Stomach smooth muscle (tissue), 2 donors: ENCODE results near the gene CMTM1.
A peak's percentile ranks its signal among the peaks of the same experiment; 100 is the strongest.
"Not testable (repeated sequence)": the region's sequence is repeated elsewhere in the genome, so short reads cannot be mapped to it uniquely, and the experiment has no call there.

Experiments used
- H3K27ac ChIP-seq: one replicate; pipeline ENCODE4 v1.7.0; 2013; ENCODE audit warnings: mild to moderate bottlenecking, low read length, inconsistent platforms
- H3K27me3 ChIP-seq, 2 donors: one replicate each; pipeline ENCODE4 v1.7.0; 2013; ENCODE audit warnings: low read length in 2 of 2; ENCODE audit not compliant: insufficient read depth in 2 of 2, control insufficient read depth in 1 of 2
- H3K36me3 ChIP-seq, 2 donors: one replicate each; pipeline ENCODE4 v1.7.0; 2013; ENCODE audit warnings: low read length in 2 of 2; ENCODE audit not compliant: control insufficient read depth in 2 of 2, insufficient read depth in 2 of 2
- H3K4me1 ChIP-seq: one replicate; pipeline ENCODE4 v1.7.0; 2013; ENCODE audit warnings: low read length; ENCODE audit not compliant: control insufficient read depth, insufficient read depth
- H3K4me3 ChIP-seq, 2 donors: one replicate each; pipeline ENCODE4 v1.7.0; 2013; ENCODE audit warnings: low read length in 2 of 2
- H3K9ac ChIP-seq, 2 donors: one replicate each; pipeline ENCODE4 v1.7.0; 2013; ENCODE audit warnings: low read length in 2 of 2, mild to moderate bottlenecking in 1 of 2
- H3K9me3 ChIP-seq, 2 donors: one replicate each; pipeline ENCODE4 v1.7.0; 2013; ENCODE audit warnings: low read length in 2 of 2; ENCODE audit not compliant: control insufficient read depth in 2 of 2
- donor health status: healthy.
- donor health status: Pancreatic carcinoma.

Gene CMTM1

GRCh38 chr16:66605177-66605978 lies 39.1 kb downstream of the CMTM1 start:
- peaks cover 13 to 16% of the 10 kb centered on the region in 2 donors for H3K27me3 ChIP-seq
- peaks cover 22% of the 10 kb centered on the region for H3K4me1 ChIP-seq
- peak overlapping the region; percentile 12 to 74 for H3K4me3 ChIP-seq
- peaks cover 0 to 5% of the 10 kb centered on the region in 2 donors for H3K36me3 ChIP-seq
- H3K27ac ChIP-seq = peak overlapping the region; percentile 37
- peak overlapping the region in 1 of 2 donors; percentile 58 for H3K9ac ChIP-seq
- H3K9me3 ChIP-seq = no peaks in the 10 kb centered on the region

DNA sequence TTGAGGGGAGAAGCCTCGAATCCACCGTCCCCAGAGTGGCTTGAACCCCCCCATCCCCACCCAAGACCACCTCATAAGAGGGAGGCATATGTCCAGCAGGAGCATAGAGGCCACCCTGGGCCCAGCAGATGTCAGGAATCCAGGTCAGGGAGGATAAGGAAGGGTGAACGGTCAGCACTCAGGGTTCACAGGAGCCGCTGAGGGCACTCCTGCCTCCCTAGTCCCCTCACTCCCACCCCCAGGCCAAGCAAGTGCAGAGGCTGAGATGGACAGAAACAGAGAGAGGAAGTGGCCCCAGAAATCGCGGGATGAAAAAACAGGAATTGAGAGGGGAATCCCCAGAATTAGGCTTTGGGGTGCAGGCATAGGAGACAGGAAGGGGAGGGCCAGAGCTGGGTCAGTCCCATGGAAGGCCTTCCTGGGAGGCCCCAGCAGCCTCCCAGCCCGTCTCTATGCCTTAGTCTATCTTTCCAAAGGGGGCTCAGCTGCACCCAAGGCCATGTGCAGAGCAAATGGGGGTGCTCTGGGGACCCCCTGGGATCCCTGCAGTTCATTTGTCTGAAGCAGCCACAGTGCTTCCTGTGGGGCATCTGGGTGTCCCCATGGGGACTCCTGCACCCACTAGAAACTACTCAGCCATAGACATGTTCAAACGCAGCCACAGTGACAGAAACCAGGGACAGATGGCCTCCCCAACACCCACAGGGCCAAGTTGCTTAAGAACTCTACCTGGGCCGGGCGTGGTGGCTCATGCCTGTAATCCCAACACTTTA lies 39.9 kb downstream of the CMTM1 start:
- Histone ChIP-seq H3K9me3 (no peaks in the 10 kb centered on the region), H3K27me3 (peaks cover 13 to 15% of the 10 kb centered on the region in 2 donors), H3K9ac (peak overlapping the region in 1 of 2 donors; percentile 44), H3K4me3 (peak overlapping the region in 1 of 2 donors; percentile 74), H3K4me1 (peaks cover 22% of the 10 kb centered on the region), H3K27ac (peak overlapping the region; percentile 37), H3K36me3 (peaks cover 0 to 7% of the 10 kb centered on the region in 2 donors)

DNA sequence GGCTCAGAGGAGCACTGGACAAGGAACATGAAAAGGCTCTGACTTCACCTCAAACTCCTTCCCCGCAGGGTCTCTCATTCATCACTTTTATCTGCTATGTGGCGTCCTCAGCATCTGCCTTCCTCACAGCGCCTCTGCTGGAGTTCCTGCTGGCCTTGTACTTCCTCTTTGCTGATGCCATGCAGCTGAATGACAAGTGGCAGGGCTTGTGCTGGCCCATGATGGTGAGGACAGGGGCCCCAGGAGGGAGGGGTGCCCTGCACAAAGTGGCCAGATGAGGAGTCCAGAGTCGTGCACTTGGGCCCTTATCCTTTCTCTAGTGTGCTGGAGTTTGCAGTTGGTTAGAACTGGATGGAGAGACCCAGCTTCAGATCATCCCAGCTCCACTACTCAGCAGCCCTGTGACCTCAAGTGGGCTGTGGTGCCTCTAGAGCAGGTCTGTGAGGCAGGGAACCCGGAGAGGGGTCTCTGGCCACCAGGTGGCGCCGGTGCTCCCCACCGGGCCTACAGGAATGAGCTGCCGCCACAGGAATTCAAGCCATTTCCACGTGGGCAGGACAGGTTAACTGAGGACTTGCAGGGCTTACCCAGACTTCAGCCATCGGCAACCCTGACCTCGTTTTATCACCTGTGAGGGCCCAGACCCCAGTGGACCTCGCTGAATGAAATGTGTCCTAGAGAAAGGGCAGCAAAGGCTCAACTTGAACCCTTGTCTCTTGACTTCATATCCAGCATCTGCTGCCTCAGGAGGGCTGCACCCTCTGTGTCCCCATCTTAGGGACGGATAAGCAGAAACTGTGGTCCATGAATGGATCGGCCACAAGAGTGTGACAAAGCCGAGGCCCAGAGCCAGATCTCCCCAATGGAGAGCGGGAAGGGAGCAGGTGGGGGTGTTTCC lies 42.3 kb downstream of the CMTM1 start:
- H3K9ac ChIP-seq = peak overlapping the region in 1 of 2 donors; percentile 29
- H3K27ac ChIP-seq = peak overlapping the region; percentile 41
- H3K36me3 ChIP-seq = peaks cover 0 to 12% of the 10 kb centered on the region in 2 donors

DNA sequence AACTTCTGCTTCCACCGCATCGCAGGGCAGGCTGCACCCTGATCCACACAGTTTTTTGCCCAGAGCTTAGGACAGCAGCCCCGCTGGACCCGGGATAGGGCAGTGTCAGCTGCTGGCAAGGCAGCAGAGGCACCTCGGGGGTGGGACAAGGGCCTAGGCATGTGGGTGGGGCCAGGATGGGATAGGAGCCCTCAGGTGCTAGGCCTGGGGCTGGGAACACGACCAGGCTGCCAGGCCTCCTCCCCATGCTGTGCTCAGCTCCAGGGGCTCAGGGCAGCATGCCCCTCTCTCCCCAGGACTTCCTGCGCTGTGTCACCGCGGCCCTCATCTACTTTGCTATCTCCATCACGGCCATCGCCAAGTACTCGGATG lies 42.9 kb downstream of the CMTM1 start:
- peak overlapping the region in 1 of 2 donors; percentile 29 for H3K9ac ChIP-seq
- peaks cover 0 to 13% of the 10 kb centered on the region in 2 donors for H3K36me3 ChIP-seq
- H3K27ac ChIP-seq = peak overlapping the region; percentile 41
- H3K9me3 ChIP-seq = no peaks in the 10 kb centered on the region
- no peaks in the 10 kb centered on the region for H3K27me3 ChIP-seq
- H3K4me1 ChIP-seq = peaks cover 19% of the 10 kb centered on the region
- no peak overlapping the region for H3K4me3 ChIP-seq

More for the DNA sequence above, 42.3 kb downstream of the CMTM1 start:
- no peak overlapping the region for H3K4me3 ChIP-seq
- peaks cover 4 to 5% of the 10 kb centered on the region in 2 donors for H3K27me3 ChIP-seq
- no peaks in the 10 kb centered on the region for H3K9me3 ChIP-seq
- peaks cover 22% of the 10 kb centered on the region for H3K4me1 ChIP-seq

DNA sequence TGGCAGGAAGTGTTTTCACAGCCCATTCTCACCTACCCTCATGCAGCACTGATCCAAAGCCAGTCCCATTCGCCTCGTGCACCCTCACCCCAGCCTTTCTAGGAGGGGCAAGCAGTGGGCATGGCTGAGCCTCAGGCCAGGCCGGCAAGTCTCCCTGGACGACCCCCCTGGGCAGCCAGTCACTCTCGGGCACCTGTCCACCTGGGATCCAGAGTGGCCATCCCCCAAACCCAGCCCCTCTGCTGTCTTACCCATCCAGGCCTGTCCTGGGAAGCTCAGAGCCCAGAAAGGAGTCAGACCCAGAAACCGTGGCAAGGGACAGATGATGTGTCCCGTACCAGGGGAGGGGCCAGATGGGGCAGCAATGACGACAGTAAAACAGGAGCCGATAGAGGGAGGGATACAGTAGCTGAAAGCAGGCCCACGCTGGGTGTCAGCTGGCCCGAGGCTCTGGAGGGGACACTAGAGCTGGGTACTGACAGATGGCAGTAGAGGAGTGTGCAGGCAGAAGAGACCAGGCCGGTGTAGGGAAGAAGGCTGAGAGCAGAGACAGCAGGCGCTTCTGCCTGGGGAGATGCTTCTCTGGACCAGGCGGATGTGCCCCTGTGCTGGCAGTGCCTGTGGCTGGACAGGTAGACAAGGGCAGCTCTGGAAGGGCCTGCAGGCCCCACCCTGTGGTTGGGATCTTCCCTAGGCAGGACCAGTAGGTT lies 44.0 kb downstream of the CMTM1 start:
- Histone ChIP-seq H3K27me3 (no peaks in the 10 kb centered on the region), H3K9ac (no peak overlapping the region), H3K4me3 (no peak overlapping the region), H3K4me1 (peaks cover 17% of the 10 kb centered on the region), H3K9me3 (no peaks in the 10 kb centered on the region), H3K27ac (no peak overlapping the region), H3K36me3 (peaks cover 0 to 14% of the 10 kb centered on the region in 2 donors)

DNA sequence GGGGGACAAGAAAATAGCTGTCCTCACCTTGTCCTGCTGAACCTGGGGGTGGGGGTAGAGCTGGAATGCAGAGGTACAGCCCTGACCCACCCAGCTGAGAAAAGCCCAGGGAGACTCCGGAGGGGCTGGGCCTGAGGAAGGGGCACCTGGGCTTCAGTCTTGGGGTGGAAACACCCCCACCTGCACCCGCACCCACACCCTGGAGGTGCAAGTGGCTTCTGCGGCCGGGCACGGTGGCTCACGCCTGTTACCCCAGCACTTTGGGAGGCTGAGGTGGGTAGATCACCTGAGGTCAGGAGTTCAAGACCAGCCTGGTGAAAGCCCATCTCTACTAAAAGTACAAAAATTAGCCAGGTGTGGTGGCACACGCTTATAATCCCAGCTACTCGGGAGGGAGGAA lies 45.7 kb downstream of the CMTM1 start:
- not testable (repeated sequence) for H3K27me3 ChIP-seq, H3K27ac ChIP-seq, H3K4me1 ChIP-seq, H3K9me3 ChIP-seq, H3K4me3 ChIP-seq, H3K9ac ChIP-seq
- peaks cover 0 to 14% of the 10 kb centered on the region in 2 donors for H3K36me3 ChIP-seq

- Histone ChIP-seq H3K4me3 (no peak overlapping the region), H3K27me3 (no peaks in the 10 kb centered on the region), H3K27ac (no peak overlapping the region), H3K9ac (no peak overlapping the region), H3K4me1 (peaks cover 9% of the 10 kb centered on the region), H3K9me3 (no peaks in the 10 kb centered on the region), H3K36me3 (peaks cover 0 to 14% of the 10 kb centered on the region in 2 donors)
Observed at GRCh38 chr16:66612422-66612821, 46.2 kb downstream of the CMTM1 start.

DNA sequence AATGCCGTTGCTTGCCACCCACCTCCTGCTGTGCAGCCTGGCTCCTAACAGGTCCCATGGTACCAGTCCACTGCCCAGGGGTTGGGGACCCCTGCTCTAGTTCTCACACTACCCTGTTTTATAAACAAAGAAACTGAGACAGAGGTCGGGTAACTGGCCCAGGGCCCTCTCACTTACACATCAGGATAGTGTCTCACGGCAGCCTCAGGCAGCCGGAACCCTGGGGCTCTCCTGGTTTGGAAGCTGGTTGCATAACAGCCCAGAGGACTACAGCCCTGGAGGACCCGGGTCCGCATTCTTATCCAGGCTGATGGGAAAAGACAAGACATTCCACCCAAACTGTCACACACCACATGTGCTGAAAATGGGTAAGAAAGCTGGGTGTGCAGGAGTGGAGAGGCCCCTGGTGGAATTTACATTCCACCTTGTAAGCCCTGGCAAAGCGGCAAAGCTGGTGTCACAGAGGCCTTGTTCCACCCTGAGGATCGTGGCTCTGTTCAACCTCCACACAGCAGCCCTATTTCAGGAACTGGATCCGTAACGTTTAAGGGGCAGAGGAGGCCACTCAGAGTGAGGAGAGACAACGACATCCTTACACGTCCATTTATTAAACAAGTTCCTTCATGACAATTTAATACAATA lies 48.0 kb downstream of the CMTM1 start:
- Histone ChIP-seq H3K4me1 (peaks cover 5% of the 10 kb centered on the region), H3K36me3 (peaks cover 0 to 14% of the 10 kb centered on the region in 2 donors), H3K4me3 (no peak overlapping the region), H3K9ac (no peak overlapping the region), H3K27me3 (no peaks in the 10 kb centered on the region), H3K9me3 (no peaks in the 10 kb centered on the region), H3K27ac (no peak overlapping the region)

DNA sequence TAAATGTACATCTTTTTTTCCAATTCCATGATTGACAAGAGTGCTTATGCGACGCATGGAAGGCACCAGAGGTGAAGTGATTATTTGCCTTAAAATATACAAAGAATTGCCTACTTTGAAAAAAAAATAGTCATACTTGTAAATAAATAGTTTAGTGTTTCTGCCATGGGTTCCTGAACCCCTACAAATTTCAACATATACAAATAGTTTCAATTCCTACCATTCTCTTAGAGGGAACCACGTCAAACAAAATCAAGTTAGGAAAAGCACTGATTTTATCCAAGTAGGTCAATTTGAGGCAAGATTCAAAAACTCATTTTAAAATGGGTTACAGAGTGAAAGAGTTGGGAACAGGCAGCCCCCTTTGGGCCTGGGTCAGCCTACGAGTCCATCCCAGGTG lies 49.9 kb downstream of the CMTM1 start:
- H3K4me1 ChIP-seq = peaks cover 5% of the 10 kb centered on the region
- H3K9me3 ChIP-seq = no peaks in the 10 kb centered on the region
- H3K9ac ChIP-seq = no peak overlapping the region
- H3K4me3 ChIP-seq = no peak overlapping the region
- no peak overlapping the region for H3K27ac ChIP-seq
- no peaks in the 10 kb centered on the region for H3K27me3 ChIP-seq
- H3K36me3 ChIP-seq = peaks cover 0 to 7% of the 10 kb centered on the region in 2 donors
